ENCODE results near the gene TTLL6. TPM values are rescaled to one million over a fixed set of nuclear protein-coding genes. Genes with fewer than 3 reads are reported as not detected.
"Not testable (repeated sequence)": the region's sequence is repeated elsewhere in the genome, so short reads cannot be mapped to it uniquely, and the experiment has no call there.

Gene TTLL6
- total RNA-seq, 2 donors from 2014 or later, result 0.26 TPM; not detected in 1

- no peaks in the 10 kb centered on the region for H3K9me3 ChIP-seq
- DNase-seq (peak in 1 of 4 donors; percentile 27), ATAC-seq (no peak)
- H3K4me1 ChIP-seq, result peaks cover 13% of the 10 kb centered on the region
- no peak overlapping the region for H3K27ac ChIP-seq
- intact Hi-C loops (cut with DNase I), result loop anchor here (5.0 to 10.0 kb wide), 2 partner anchors 73 to 226 kb away; no protein-coding TSS in a partner anchor
- H3K27me3 ChIP-seq, result peaks cover 0 to 4% of the 10 kb centered on the region in 2 donors
- no peaks in the 10 kb centered on the region for H3K36me3 ChIP-seq (replicated peaks in 1 of 2; ENCODE audit: insufficient read depth in 1 of 2, low read depth in 2 of 2)
- TF ChIP-seq POLR2A (IDR thresholded peaks at IDR 0.05) (no peak), CTCF (IDR thresholded peaks at IDR 0.05) (no peak)
- 13 to 19% methylated on average over 4 of the region's 4 CpGs for WGBS, 2 donors
- H3K4me3 ChIP-seq, result no peak overlapping the region
These were observed 7.8 kb downstream of the TTLL6 start for GRCh38 chr17:48809182-48809581.

GRCh38 chr17:48804936-48805411, 12.1 kb downstream of the TTLL6 start:
- H3K36me3 ChIP-seq (replicated peaks in 1 of 2; ENCODE audit: insufficient read depth in 1 of 2, low read depth in 2 of 2), result no peaks in the 10 kb centered on the region
- ATAC-seq, result peak; percentile 84
- H3K9me3 ChIP-seq, result no peaks in the 10 kb centered on the region
- peaks cover 42% of the 10 kb centered on the region for H3K4me1 ChIP-seq
- H3K27ac ChIP-seq, result peak overlapping the region in 3 of 4 donors; percentile 4 to 41 (median 41)
- TF ChIP-seq POLR2A (IDR thresholded peaks at IDR 0.05) (no peak), CTCF (IDR thresholded peaks at IDR 0.05) (peak; percentile 74 to 92 (median 84))
- 2 to 4% methylated on average over 8 to 9 of the region's 9 CpGs for WGBS, 2 donors
- H3K4me3 ChIP-seq, result no peak overlapping the region
- peaks cover 0 to 4% of the 10 kb centered on the region in 2 donors for H3K27me3 ChIP-seq
- DNase-seq, result peak; percentile 56 to 67 (median 60)
- intact Hi-C loops (cut with DNase I), result loop anchor here (5.0 to 10.0 kb wide), 2 partner anchors 77 to 230 kb away; no protein-coding TSS in a partner anchor

- intact Hi-C loops (cut with DNase I), result loop anchor here (10.0 kb wide), 1 partner anchor 234 kb away; no protein-coding TSS in a partner anchor
- no peak for TF ChIP-seq CTCF (IDR thresholded peaks at IDR 0.05)
- no peak for TF ChIP-seq POLR2A (IDR thresholded peaks at IDR 0.05)
- H3K9me3 ChIP-seq, result no peaks in the 10 kb centered on the region
These were observed 16.3 kb downstream of the TTLL6 start for GRCh38 chr17:48800626-48801217.

GRCh38 chr17:48799069-48799723, 17.8 kb downstream of the TTLL6 start:
- Histone ChIP-seq H3K4me3 (no peak overlapping the region), H3K4me1 (peaks cover 65% of the 10 kb centered on the region), H3K27ac (peak overlapping the region in 2 of 4 donors; percentile 40 to 51), H3K9me3 (no peaks in the 10 kb centered on the region), H3K36me3 (replicated peaks in 1 of 2; ENCODE audit: insufficient read depth in 1 of 2, low read depth in 2 of 2) (no peaks in the 10 kb centered on the region), H3K27me3 (no peaks in the 10 kb centered on the region)
- WGBS, 2 donors, result 30 to 49% methylated on average over 9 to 11 of the region's 11 CpGs
- DNase-seq (peak in 1 of 4 donors; percentile 11), ATAC-seq (no peak)
- TF ChIP-seq POLR2A (IDR thresholded peaks at IDR 0.05) (no peak), CTCF (IDR thresholded peaks at IDR 0.05) (no peak)
- intact Hi-C loops (cut with DNase I), result no loop called here

More at GRCh38 chr17:48800626-48801217, 16.3 kb downstream of the TTLL6 start:
- WGBS, 2 donors, result 34 to 39% methylated on average over 5 of the region's 5 CpGs
- H3K27ac ChIP-seq, result no peak overlapping the region
- ATAC-seq, result no peak
- no peak overlapping the region for H3K4me3 ChIP-seq
- peaks cover 0 to 4% of the 10 kb centered on the region in 2 donors for H3K27me3 ChIP-seq
- no peak for DNase-seq
- H3K4me1 ChIP-seq, result peaks cover 61% of the 10 kb centered on the region
- H3K36me3 ChIP-seq (replicated peaks in 1 of 2; ENCODE audit: insufficient read depth in 1 of 2, low read depth in 2 of 2), result no peaks in the 10 kb centered on the region

- DNase-seq; H3K9me3 ChIP-seq; ATAC-seq; H3K27me3 ChIP-seq; intact Hi-C loops (cut with DNase I); H3K36me3 ChIP-seq (replicated peaks in 1 of 2; ENCODE audit: insufficient read depth in 1 of 2, low read depth in 2 of 2); H3K4me3 ChIP-seq: not testable (repeated sequence)
- peak overlapping the region in 3 of 4 donors; percentile 4 to 69 (median 61) for H3K27ac ChIP-seq
- H3K4me1 ChIP-seq, result peaks cover 42% of the 10 kb centered on the region
- 46 to 47% methylated on average over 6 of the region's 6 CpGs for WGBS, 2 donors
These were observed 20.9 kb downstream of the TTLL6 start for GRCh38 chr17:48796163-48796522.

Data from body of pancreas (tissue), 4 donors.